Liver (tissue), 3 donors: Measurements from ENCODE around the gene FAM3B.

ENCODE experiments used
- CTCF ChIP-seq: fragments of 150-350 bp; IDR thresholded peaks from 2 replicates; pipeline ENCODE4 v1.5.1; 2017; ENCODE audit warnings: improper control_type of control experiment, low read depth, low read length; ENCODE audit not compliant: missing input control
- FOXA1 ChIP-seq: IDR thresholded peaks from 2 replicates; pipeline ENCODE4 v1.6.1; 2016; ENCODE audit warnings: antibody characterized with exemption
- JUND ChIP-seq, 2 donors: IDR thresholded peaks; 2 replicates each; pipeline ENCODE4 v1.6.1; 2016; ENCODE audit warnings: antibody characterized with exemption in 2 of 2
- RAD21 ChIP-seq, 2 donors: IDR thresholded peaks; 2 replicates each; pipeline ENCODE4 v1.6.1; 2016; ENCODE audit warnings: antibody characterized with exemption in 2 of 2, mild to moderate bottlenecking in 2 of 2
- RXRA ChIP-seq, 2 donors: IDR thresholded peaks; 2 replicates each; pipeline ENCODE4 v1.6.1; 2017 to 2018; ENCODE audit warnings: antibody characterized with exemption in 2 of 2, mild to moderate bottlenecking in 1 of 2
- SP1 ChIP-seq: IDR thresholded peaks from 2 replicates; pipeline ENCODE4 v1.6.1; 2018; ENCODE audit warnings: antibody characterized with exemption, mild to moderate bottlenecking
- YY1 ChIP-seq: IDR thresholded peaks from 2 replicates; pipeline ENCODE4 v1.6.1; 2016; ENCODE audit warnings: antibody characterized with exemption, mild to moderate bottlenecking
- ZBTB33 ChIP-seq: IDR thresholded peaks from 2 replicates; pipeline ENCODE4 v1.6.1; 2016; ENCODE audit warnings: antibody characterized with exemption
- TF ChIP-seq, protein P1 (sequence below): IDR thresholded peaks from 2 replicates; pipeline ENCODE4 v1.6.1; 2016; ENCODE audit warnings: antibody characterized with exemption
- TF ChIP-seq, protein P2 (sequence below): IDR thresholded peaks from 2 replicates; pipeline ENCODE4 v1.6.1; 2016; ENCODE audit warnings: antibody characterized with exemption, mild to moderate bottlenecking
- donor health status: healthy.
- donor health status: healthy.

GRCh38 chr21:41366522-41367151 is 50.0 kb downstream of the FAM3B start:
- TF ChIP-seq CTCF: no peak
- TF ChIP-seq, protein P1, sequence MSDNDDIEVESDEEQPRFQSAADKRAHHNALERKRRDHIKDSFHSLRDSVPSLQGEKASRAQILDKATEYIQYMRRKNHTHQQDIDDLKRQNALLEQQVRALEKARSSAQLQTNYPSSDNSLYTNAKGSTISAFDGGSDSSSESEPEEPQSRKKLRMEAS: no peak
- TF ChIP-seq RXRA (IDR thresholded peaks at IDR 0.05): peak; percentile 31 to 42
- no peak for TF ChIP-seq YY1
- TF ChIP-seq RAD21 (IDR thresholded peaks at IDR 0.05): no peak
- no peak for TF ChIP-seq ZBTB33
- TF ChIP-seq, protein P2, sequence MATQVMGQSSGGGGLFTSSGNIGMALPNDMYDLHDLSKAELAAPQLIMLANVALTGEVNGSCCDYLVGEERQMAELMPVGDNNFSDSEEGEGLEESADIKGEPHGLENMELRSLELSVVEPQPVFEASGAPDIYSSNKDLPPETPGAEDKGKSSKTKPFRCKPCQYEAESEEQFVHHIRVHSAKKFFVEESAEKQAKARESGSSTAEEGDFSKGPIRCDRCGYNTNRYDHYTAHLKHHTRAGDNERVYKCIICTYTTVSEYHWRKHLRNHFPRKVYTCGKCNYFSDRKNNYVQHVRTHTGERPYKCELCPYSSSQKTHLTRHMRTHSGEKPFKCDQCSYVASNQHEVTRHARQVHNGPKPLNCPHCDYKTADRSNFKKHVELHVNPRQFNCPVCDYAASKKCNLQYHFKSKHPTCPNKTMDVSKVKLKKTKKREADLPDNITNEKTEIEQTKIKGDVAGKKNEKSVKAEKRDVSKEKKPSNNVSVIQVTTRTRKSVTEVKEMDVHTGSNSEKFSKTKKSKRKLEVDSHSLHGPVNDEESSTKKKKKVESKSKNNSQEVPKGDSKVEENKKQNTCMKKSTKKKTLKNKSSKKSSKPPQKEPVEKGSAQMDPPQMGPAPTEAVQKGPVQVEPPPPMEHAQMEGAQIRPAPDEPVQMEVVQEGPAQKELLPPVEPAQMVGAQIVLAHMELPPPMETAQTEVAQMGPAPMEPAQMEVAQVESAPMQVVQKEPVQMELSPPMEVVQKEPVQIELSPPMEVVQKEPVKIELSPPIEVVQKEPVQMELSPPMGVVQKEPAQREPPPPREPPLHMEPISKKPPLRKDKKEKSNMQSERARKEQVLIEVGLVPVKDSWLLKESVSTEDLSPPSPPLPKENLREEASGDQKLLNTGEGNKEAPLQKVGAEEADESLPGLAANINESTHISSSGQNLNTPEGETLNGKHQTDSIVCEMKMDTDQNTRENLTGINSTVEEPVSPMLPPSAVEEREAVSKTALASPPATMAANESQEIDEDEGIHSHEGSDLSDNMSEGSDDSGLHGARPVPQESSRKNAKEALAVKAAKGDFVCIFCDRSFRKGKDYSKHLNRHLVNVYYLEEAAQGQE: no peak
- TF ChIP-seq SP1: peak; percentile 19
- TF ChIP-seq JUND (IDR thresholded peaks at IDR 0.05): peak in 1 of 2 donors; percentile 40
- TF ChIP-seq FOXA1: no peak
